GM19468 (cell line): ENCODE measurements around the gene PIGT.
"Not testable (repeated sequence)": the region's sequence is repeated elsewhere in the genome, so short reads cannot be mapped to it uniquely, and the experiment has no call there.

ENCODE experiments used
- ATAC-seq: cut with Tn5 transposase; IDR thresholded peaks from one replicate; pipeline ENCODE4 v1.9.1; 2021; ENCODE audit warnings: mild to moderate bottlenecking, moderate library complexity, moderate number of reproducible peaks; ENCODE audit not compliant: unreplicated experiment; ENCODE audit errors: extremely low read depth

Gene PIGT

DNA sequence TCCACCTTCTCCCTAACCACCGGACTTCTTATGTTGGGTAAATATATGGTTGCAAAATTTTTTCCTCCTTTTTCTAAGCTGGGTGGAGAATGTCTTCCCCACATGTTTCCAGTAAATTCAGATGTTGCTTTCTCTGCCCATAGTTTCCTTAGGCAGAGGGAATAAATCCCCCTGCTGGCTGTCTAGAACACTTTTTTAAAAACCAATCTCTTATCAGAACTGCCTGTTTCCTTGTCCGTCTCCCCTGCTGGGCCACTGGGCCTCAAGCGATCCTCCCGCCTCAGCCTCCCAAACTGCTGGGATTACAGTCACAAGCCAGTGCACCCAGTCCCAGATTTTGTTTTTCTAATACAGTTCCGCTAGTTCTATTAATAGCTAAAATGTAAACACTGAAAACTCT lies 43.7 kb downstream of the PIGT start:
- no peak for ATAC-seq

DNA sequence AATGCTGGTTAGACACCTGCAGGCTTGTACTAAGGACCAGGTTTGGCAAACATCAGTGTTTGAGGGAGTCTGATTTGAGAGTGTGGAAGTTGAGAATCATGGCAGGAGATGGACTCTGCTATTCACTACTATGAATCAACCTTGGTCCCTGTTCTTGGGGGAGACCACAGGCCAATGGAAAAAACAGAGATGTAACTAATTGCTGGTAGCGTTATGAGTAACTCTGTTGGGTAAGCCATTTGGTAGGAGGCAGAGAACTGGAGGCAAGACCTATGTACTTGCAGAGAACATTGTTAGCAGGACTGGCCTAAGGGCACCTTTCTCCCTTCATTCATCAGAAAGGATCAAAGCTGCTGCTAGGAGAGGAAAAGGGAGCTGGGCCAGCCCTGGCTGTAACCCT lies 45.3 kb downstream of the PIGT start:
- no peak for ATAC-seq

DNA sequence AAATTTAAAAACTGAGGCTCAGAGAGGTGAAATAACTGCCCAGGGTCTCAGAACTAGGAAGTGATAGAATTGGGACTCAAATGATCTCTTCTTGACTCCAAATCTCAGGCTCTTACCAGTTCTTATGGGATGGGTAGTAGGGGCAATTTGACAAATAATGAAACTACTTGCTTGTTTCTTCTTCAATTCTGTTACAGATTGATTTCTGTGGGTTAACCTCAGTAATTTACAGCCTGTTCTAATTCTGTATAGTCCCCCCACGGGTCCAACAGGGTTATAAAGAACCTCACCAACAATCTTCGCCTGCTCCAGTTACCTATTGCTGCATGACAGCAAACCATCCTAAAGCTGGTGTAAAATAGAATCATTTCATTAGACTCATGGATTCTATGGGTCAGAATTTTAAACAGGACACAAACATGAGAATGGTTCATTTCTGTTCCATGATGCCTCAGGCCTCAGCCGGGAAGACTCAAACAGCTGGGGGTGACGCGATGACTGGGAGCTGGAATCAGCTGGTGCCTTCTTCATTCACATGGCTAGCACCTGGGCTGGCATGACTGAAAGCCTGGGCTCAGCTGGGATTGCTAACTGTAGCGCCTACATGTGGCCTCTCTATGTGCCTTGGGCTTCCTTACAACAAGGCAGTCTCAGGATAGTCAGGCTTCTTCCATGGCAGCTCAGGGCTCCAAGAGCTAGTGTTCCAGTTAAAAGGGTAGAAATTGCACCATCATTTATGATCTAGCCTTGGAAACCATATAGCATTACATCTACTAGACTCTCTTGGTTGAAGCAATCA lies 47.0 kb downstream of the PIGT start:
- ATAC-seq, result no peak

DNA sequence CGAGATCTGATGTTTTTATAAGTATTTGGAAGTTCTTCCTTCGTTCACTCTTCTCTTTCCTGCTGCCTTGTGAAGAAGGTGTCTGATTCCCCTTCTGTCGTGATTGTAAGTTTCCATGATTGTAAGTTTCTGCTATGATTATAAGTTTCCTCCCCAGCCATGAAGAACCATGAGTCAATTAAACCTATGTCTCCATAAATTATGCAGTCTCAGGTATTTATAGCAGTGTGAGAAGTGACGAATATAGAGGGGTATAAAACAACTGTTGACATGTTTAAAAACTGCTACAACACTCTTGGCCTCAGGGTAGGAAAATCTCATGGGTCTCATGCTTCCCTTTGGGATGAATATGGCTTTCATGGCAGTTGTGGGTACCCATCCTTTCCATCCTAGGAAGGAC lies 47.8 kb downstream of the PIGT start:
- ATAC-seq, result no peak

DNA sequence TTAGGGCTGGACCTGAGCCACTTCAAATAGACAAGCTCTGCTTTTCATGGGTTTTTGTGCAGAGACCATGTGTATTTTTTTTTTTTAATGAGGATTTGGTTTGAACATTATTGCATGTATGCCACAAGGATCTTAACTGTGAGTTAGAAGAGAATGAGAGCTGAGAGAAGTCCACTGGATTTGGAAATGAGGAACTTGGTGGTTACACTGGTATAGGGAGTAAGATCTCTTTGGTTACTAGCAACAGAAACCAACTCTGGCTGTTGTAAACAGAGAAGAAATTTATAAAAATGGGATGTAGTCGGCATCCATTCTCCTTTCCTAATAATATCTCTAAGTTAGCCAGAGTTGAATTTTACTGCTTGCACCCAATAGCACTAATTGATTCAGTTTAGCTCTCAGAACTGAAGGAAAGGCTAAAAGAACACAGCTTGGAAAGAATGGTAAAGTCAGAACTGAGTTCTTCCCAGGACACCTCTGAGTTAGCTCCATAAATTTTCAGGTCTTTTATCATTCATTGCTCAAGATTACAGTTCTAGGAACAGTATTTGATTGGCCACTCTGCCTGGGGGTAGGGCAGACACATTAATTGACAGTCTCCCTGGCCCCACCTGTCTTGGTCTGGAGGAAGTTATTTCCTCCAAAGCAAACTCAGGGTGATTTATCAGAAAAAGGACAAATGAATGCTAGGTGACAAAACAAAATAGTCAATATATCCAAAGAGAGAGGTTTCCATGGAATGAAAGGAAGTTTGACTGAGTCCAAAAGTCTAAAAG lies 49.7 kb downstream of the PIGT start:
- no peak for ATAC-seq

DNA sequence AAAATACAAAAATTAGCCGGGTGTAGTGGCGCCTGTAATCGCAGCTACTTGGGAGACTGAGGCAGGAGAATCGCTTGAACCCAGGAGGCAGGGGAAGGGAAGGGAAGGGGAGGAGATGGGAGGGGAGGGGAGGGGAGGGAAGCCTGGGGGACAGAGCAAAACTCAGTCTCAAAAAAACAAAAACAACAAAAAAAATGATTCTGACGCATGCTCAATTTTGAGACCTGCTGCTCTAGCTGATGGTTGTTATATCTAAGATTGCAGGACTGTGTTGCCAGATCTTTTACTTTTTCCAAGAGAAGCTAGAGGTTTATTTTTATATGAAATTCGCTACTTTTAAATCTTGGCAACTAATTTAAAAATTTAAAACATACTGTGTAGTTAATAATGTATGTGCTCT lies 51.2 kb downstream of the PIGT start:
- ATAC-seq, result no peak

DNA sequence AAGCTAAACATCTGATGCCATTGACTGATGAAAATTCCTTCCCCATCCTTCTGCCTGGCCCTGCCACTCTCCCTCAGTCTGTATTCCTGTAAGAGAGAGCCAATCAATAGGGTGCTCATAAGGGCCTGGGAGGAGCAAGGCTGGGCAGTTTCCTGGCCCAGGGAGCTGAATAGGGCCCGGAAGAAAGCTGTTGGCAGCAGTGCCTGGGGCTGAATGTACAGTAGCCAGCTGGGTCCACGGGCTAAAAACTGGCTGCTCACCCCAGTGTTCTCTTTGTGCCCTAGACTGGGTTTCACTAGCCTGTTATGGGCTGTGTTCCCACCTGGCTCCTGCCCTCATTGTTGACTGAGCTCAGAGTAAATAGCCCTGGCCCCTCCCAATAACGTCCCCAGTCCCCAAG lies 51.9 kb downstream of the PIGT start:
- ATAC-seq, result no peak

DNA sequence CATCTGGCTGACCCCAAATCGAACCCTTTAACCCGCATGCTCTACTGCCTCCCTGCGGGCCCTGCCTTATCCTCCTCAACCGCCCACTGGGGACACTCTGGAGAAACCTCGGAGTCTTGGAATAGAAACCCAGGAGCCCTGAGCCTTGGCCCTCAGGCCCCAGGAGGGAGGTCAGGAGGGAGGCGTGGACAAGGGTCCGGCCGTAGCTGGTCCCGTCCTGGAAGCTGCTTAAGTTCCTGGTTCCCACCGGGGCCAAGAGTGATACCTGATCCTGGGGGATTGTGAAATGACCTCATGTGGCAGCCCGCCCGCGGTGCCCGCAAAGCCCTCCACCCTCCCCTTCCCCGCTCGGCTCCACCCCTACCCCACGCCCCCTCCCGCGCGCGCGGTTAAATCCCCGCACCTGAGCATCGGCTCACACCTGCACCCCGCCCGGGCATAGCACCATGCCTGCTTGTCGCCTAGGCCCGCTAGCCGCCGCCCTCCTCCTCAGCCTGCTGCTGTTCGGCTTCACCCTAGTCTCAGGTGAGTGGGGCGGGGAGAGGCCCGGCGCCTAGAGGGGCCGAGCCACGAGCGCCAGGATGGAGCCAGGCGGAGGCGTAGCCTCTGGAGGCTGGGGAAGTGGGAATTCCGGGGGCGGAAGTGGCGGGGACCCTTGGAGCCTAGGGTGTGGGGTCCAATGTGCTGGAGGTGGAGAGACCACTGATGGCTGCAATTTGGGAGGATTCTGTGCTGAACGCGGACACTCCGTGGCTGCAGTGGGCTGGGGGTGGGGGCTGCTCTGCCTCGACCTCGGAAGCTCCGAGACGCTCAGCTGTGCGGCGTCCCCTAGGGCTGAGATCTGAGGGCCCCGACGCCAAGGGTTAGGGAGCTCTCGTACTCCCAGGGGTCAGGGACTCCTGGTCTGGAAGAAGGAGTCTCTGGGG lies 53.7 kb downstream of the PIGT start, which contains the start of gene WFDC2:
TSS of gene WFDC2 (plus strand) at position 418 of the 926 bp plus-strand sequence. CDS start at position 447, 29 bp downstream.
- no peak for ATAC-seq

DNA sequence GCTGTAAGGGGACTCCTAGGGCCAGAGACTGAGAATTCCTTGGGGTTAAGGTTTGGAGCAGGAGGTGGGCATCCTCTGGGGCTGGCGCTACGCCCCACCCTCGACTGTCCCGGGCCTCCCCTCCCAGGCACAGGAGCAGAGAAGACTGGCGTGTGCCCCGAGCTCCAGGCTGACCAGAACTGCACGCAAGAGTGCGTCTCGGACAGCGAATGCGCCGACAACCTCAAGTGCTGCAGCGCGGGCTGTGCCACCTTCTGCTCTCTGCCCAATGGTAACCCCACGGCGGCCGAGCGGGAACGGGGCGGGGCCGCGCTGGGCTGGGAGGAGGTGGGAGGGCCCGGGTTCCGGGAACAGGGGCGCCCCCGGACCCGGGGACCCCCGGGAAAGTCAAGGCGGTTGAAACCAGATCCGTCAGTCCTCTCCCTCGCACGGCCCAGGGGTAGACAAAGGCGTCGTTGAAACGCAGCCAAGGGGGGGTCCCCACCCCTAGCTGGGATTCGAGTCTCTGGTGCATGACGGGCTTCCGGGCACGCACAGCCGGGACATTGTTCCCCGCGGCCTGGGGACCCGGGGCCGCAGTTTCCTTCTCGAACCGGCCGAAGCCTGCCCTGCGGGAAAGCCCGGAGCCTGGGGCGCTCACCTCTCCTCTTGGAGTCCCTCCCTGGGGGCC lies 54.5 kb downstream of the PIGT start:
- no peak for ATAC-seq

DNA sequence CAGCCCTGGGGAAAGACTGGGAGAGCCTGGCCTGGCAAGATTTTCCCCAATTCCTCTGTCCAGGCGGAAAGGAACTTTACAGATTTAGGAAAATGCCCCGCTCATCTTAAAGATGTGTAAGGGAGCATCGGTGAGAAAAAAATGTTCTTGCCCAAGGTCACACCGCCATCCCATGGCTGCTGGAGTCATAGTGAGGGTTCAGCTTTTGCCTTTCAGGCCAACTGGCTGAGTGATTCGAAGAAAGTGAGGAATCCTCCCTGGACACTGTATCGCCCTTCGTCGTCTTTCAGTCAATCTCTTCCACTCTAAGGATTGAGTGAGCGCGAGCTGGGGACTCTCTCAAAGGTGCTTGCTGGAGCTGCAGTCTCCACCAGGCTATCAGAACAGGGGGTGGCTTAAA lies 55.0 kb downstream of the PIGT start:
- ATAC-seq, result no peak

DNA sequence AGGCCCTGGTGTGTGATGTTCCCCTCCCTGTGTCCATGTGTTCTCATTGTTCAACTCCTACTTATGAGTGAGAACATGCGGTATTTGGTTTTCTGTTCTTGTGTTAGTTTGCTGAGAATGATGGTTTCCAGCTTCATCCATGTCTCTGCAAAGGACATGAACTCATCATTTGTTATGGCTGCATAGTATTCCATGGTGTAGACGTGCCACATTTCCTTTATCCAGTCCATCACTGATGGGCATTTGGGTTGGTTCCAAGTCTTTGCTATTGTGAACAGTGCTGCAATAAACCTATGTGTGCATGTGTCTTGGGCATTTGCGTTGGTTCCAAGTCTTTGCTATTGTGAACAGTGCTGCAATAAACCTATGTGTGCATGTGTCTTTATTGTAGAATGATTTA lies 56.3 kb downstream of the PIGT start:
- ATAC-seq, result not testable (repeated sequence)
